Naive thymus-derived CD8-positive, alpha-beta T cell (primary cell): ENCODE measurements around the gene B3GNT3. TPM values are rescaled to one million over a fixed set of nuclear protein-coding genes. Genes with fewer than 3 reads are reported as not detected.
A peak's percentile ranks its signal among the peaks of the same experiment; 100 is the strongest.

Source experiments
- ATAC-seq, 2 donors: fragments of 150-1000 bp; cut with Tn5 transposase in 1 of 2; sonication (Bioruptor Pico), chemical (Tn5 transposase) in 1 of 2; 1 replicate in 1 of 2; 2 replicates in 1 of 2; pipeline ENCODE4 v1.10.0; 2021; ENCODE audit warnings: mild to moderate bottlenecking in 2 of 2, moderate library complexity in 2 of 2
- POLR2A ChIA-PET: fragments of 350-600 bp; sonication (Branson Sonifier 250); formaldehyde crosslinking; loops from one replicate; lab custom pipeline; 2021; ENCODE audit warnings: antibody characterized with exemption; lab: Charles Lee
- DNase-seq, 10 donors: peaks; one replicate each; pipeline versions ENCODE4 v3.0.0 to v3.0.0-alpha.2; 2020 to 2022
- H3K27ac Mint-ChIP-seq, 10 donors: one replicate each; pipeline ENCODE4 v1.8.0; 2020 to 2022; ENCODE audit warnings: mild to moderate bottlenecking in 10 of 10, mixed read lengths in 10 of 10, moderate library complexity in 4 of 10, inconsistent platforms in 1 of 10
- H3K27me3 Mint-ChIP-seq, 5 donors: one replicate each; pipeline ENCODE4 v1.8.0; 2021 to 2022; ENCODE audit warnings: mixed read lengths in 5 of 5
- H3K36me3 Mint-ChIP-seq, 3 donors: one replicate each; pipeline ENCODE4 v1.8.0; 2020 to 2022; ENCODE audit warnings: mixed read lengths in 3 of 3, mild to moderate bottlenecking in 2 of 3, inconsistent platforms in 1 of 3
- H3K4me1 Mint-ChIP-seq, 4 donors: one replicate each; pipeline ENCODE4 v1.8.0; 2021 to 2022; ENCODE audit warnings: mixed read lengths in 4 of 4
- H3K4me3 Mint-ChIP-seq, 10 donors: one replicate each; pipeline ENCODE4 v1.8.0; 2020 to 2022; ENCODE audit warnings: mild to moderate bottlenecking in 10 of 10, mixed read lengths in 10 of 10, moderate library complexity in 6 of 10, inconsistent platforms in 1 of 10
- H3K9me3 Mint-ChIP-seq, 9 donors: one replicate each; pipeline ENCODE4 v1.8.0; 2020 to 2022; ENCODE audit warnings: mixed read lengths in 9 of 9, mild to moderate bottlenecking in 3 of 9, inconsistent platforms in 1 of 9, moderate library complexity in 1 of 9
- polyA plus RNA-seq, 3 donors: library from polyadenylated mRNA; unstranded; fragments of 300-500 nt; fragmentation: Illumina TruSeq; gene quantifications; one replicate each; pipeline ENCODE4 v1.2.3, GENCODE V29; 2021
- total RNA-seq, 8 experiments: library from RNA in 2 of 8; stranded (reverse) in 2 of 8; gene quantifications; one replicate each; pipeline ENCODE4 v1.2.3 and lab custom pipeline; 2021 to 2026

The B3GNT3 gene
- total and polyA plus RNA-seq, 5 experiments from 2014 or later = 0.13 to 0.20 TPM; not detected in 3

DNA sequence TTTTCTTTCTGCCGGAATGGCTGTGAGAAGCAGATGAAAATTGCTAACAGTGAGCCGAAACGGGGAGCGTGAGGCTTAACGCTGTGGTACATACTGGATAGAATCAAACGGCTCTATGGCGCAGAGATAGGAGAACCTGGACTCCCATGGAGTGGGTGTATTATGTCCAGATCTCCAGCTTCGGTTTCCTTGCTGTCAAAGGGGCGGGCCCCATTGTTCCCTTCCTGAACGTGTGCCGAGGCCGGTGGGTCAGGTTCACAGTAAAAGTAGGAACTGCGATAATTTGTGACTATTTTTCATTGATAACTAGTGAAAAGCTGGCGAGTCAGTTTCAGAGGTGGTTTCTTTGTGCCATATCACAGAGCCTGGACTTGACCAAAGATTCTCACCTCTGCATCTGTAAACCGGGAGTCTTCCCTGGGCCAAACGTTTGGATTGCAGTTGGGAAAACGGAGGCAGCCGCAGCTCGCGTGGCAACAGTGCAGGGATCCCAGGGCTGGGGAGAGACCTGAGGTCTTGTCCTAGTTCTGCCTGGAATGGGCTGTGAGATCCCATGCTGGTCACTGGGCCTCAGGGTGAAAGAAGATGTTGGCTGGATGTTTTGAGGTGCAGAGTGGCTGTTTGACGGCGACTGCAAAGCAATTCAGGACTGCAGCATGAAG is 65.5 kb downstream of the B3GNT3 start:
- DNase-seq = no peak
- POLR2A ChIA-PET = interaction anchor here (0.5 to 7.7 kb wide), 21 partner anchors 10 to 639 kb away, joined by 3 to 292 read pairs (median 4); partner anchors contain the start of genes ARRDC2, CCDC124, JAK3 and JUND

DNA sequence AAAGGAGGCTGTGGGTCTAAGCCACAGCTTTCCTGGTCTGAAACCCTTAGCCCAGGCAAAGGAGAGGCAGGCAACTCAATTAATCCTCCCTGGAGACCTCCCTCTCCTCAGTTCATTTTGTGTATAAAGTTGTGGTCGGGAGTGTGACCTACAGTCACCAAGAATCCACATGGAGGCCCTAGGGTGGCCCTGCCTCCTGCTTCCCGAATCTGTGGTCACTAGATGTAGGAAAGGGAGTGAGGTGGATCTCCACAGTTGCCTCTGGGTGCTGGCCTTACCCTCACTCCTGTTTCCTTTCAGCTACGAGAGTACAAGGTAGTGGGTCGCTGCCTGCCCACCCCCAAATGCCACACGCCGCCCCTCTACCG is 66.0 kb downstream of the B3GNT3 start:
- POLR2A ChIA-PET = interaction anchor here (0.5 to 7.7 kb wide), 12 partner anchors 10 to 639 kb away, joined by 3 to 292 read pairs (median 6); partner anchors contain the start of genes ARRDC2, CCDC124, JAK3 and PGLS
- no peak for ATAC-seq
- H3K4me3 Mint-ChIP-seq = peak overlapping the region; percentile 91 to 100 (median 99)

More for the DNA sequence above, 65.5 kb downstream of the B3GNT3 start:
- no peaks in the 10 kb centered on the region for H3K9me3 Mint-ChIP-seq
- H3K27ac Mint-ChIP-seq = peak overlapping the region; percentile 95 to 100 (median 98)
- H3K27me3 Mint-ChIP-seq = peaks cover 0 to 1% (median 0%) of the 10 kb centered on the region in 5 donors
- peaks cover 5 to 45% (median 6%) of the 10 kb centered on the region in 3 donors for H3K36me3 Mint-ChIP-seq
- peaks cover 18 to 38% (median 35%) of the 10 kb centered on the region in 4 donors for H3K4me1 Mint-ChIP-seq
- H3K4me3 Mint-ChIP-seq = peak overlapping the region; percentile 91 to 100 (median 99)
- ATAC-seq = no peak

GRCh38 chr19:17861542-17862402 is 66.8 kb downstream of the B3GNT3 start:
- H3K27ac Mint-ChIP-seq = peak overlapping the region; percentile 75 to 100 (median 96)
- H3K27me3 Mint-ChIP-seq = no peaks in the 10 kb centered on the region
- H3K4me3 Mint-ChIP-seq = peak overlapping the region; percentile 91 to 100 (median 99)
- DNase-seq (no peak), ATAC-seq (no peak)
- H3K36me3 Mint-ChIP-seq = peaks cover 5 to 45% (median 6%) of the 10 kb centered on the region in 3 donors
- H3K4me1 Mint-ChIP-seq = peaks cover 21 to 35% (median 32%) of the 10 kb centered on the region in 4 donors
- H3K9me3 Mint-ChIP-seq = no peaks in the 10 kb centered on the region
- POLR2A ChIA-PET = interaction anchor here (0.5 to 7.7 kb wide), 6 partner anchors 10 to 452 kb away, joined by 3 to 292 read pairs (median 14); partner anchors contain the start of genes ARRDC2, CCDC124, JAK3 and SLC5A5

More for the DNA sequence above, 66.0 kb downstream of the B3GNT3 start:
- no peaks in the 10 kb centered on the region for H3K27me3 Mint-ChIP-seq
- H3K36me3 Mint-ChIP-seq = peaks cover 5 to 45% (median 6%) of the 10 kb centered on the region in 3 donors
- peak overlapping the region; percentile 75 to 100 (median 96) for H3K27ac Mint-ChIP-seq
- H3K9me3 Mint-ChIP-seq = no peaks in the 10 kb centered on the region
- DNase-seq = no peak
- peaks cover 17 to 35% (median 32%) of the 10 kb centered on the region in 4 donors for H3K4me1 Mint-ChIP-seq

GRCh38 chr19:17862711-17863519 is 68.0 kb downstream of the B3GNT3 start:
- no peaks in the 10 kb centered on the region for H3K27me3 Mint-ChIP-seq
- H3K4me3 Mint-ChIP-seq = peak overlapping the region in 7 of 10 donors; percentile 24 to 96 (median 69)
- no peaks in the 10 kb centered on the region for H3K9me3 Mint-ChIP-seq
- H3K4me1 Mint-ChIP-seq = peaks cover 21 to 35% (median 32%) of the 10 kb centered on the region in 4 donors
- H3K36me3 Mint-ChIP-seq = peaks cover 5 to 45% (median 6%) of the 10 kb centered on the region in 3 donors
- peak overlapping the region in 6 of 10 donors; percentile 57 to 81 (median 72) for H3K27ac Mint-ChIP-seq
- ATAC-seq (no peak), DNase-seq (no peak)
- POLR2A ChIA-PET = interaction anchor here (1.1 to 4.0 kb wide), 3 partner anchors 9 to 137 kb away, joined by 3 to 12 read pairs (median 8); partner anchors contain the start of genes CCDC124 and SLC5A5

Other genes with a start within 250 kb of the B3GNT3 start
- gene COLGALT1, start 239.5 kb upstream of the B3GNT3 start, total RNA-seq = 10 to 100 TPM; 63.8 to 64.6 TPM
- 10 to 100 TPM; 15.6 to 25.8 (median 17.1) TPM for gene COLGALT1, start 239.5 kb upstream of the B3GNT3 start, polyA plus RNA-seq
- gene UNC13A, start 106.8 kb upstream of the B3GNT3 start, total RNA-seq = under 1 TPM; 0.03 to 0.10 TPM
- under 1 TPM in 2 of 3 donors, not detected in 1; 0.01 to 0.06 TPM for gene UNC13A, start 106.8 kb upstream of the B3GNT3 start, polyA plus RNA-seq
- 10 to 100 TPM; 50.1 to 54.2 TPM for gene MAP1S, start 75.7 kb upstream of the B3GNT3 start, total RNA-seq
- 10 to 100 TPM; 13.8 to 40.0 (median 18.7) TPM for gene MAP1S, start 75.7 kb upstream of the B3GNT3 start, polyA plus RNA-seq
- gene FCHO1, start 43.7 kb upstream of the B3GNT3 start, total RNA-seq = 10 to 100 TPM; 94.1 to 99.7 TPM
- 10 to 100 TPM; 11.2 to 31.8 (median 16.4) TPM for gene FCHO1, start 43.7 kb upstream of the B3GNT3 start, polyA plus RNA-seq
- gene INSL3, start 26.4 kb downstream of the B3GNT3 start, total RNA-seq = 1 to 10 TPM; 2.7 to 3.6 TPM
- gene INSL3, start 26.4 kb downstream of the B3GNT3 start, polyA plus RNA-seq = 1 to 10 TPM in 2 of 3 donors, under 1 TPM in 1; 0.97 to 3.0 (median 1.9) TPM
- gene JAK3, start 52.8 kb downstream of the B3GNT3 start, total RNA-seq = 100 to 1,000 TPM; 120 to 122 TPM
- gene JAK3, start 52.8 kb downstream of the B3GNT3 start, polyA plus RNA-seq = 100 to 1,000 TPM in 2 of 3 donors, 10 to 100 TPM in 1; 78.7 to 122 (median 109) TPM
- 1,000 to 10,000 TPM; 2,924 to 2,989 TPM for gene RPL18A, start 64.8 kb downstream of the B3GNT3 start, total RNA-seq
- gene RPL18A, start 64.8 kb downstream of the B3GNT3 start, polyA plus RNA-seq = 1,000 to 10,000 TPM; 3,790 to 4,859 (median 4,546) TPM
- gene SLC5A5, start 76.8 kb downstream of the B3GNT3 start, total RNA-seq = 1 to 10 TPM; 2.4 to 2.6 TPM
- 1 to 10 TPM in 2 of 3 donors, under 1 TPM in 1; 0.39 to 2.2 (median 1.4) TPM for gene SLC5A5, start 76.8 kb downstream of the B3GNT3 start, polyA plus RNA-seq
- gene CCDC124, start 137.9 kb downstream of the B3GNT3 start, total RNA-seq = 10 to 100 TPM; 36.2 to 36.9 TPM
- gene CCDC124, start 137.9 kb downstream of the B3GNT3 start, polyA plus RNA-seq = 10 to 100 TPM; 36.4 to 53.6 (median 43.5) TPM
- gene KCNN1, start 172.0 kb downstream of the B3GNT3 start, total RNA-seq = not detected
- gene KCNN1, start 172.0 kb downstream of the B3GNT3 start, polyA plus RNA-seq = not detected
- gene ARRDC2, start 213.0 kb downstream of the B3GNT3 start, total RNA-seq = 100 to 1,000 TPM; 164 to 177 TPM
- 10 to 100 TPM; 29.5 to 56.4 (median 36.1) TPM for gene ARRDC2, start 213.0 kb downstream of the B3GNT3 start, polyA plus RNA-seq